Mucosa of descending colon (tissue), 3 donors: ENCODE data around the gene SST. TPM values are rescaled to one million over a fixed set of nuclear protein-coding genes. Genes with fewer than 3 reads are reported as not detected.

Source experiments
- ATAC-seq: fragments of 200-7000 bp; cut with Tn5 transposase; one replicate; pipeline ENCODE4 v1.9.1; 2020; ENCODE audit warnings: mild to moderate bottlenecking, moderate library complexity
- DNase-seq, 3 donors: peaks; one replicate each; pipeline ENCODE4 v3.0.0-alpha.2; 2020
- H3K36me3 ChIP-seq: fragments of 200-600 bp; one replicate; pipeline ENCODE4 v1.8.0; 2021; ENCODE audit warnings: low read depth, mild to moderate bottlenecking
- H3K4me1 ChIP-seq: fragments of 200-600 bp; one replicate; pipeline ENCODE4 v1.8.0; 2021; ENCODE audit warnings: low read depth, mild to moderate bottlenecking
- H3K4me3 ChIP-seq: fragments of 200-600 bp; one replicate; pipeline ENCODE4 v1.8.0; 2021; ENCODE audit warnings: mild to moderate bottlenecking
- H3K9me3 ChIP-seq: fragments of 200-600 bp; one replicate; pipeline ENCODE4 v1.8.0; 2021; ENCODE audit warnings: mild to moderate bottlenecking
- intact Hi-C, 2 donors: fragments of 100-400 bp; cut with DNase I in 1 of 2; cut with micrococcal nuclease in 1 of 2; formaldehyde crosslinking; loops; one replicate each; pipeline versions ENCODE4 v1.11.0 to v1.11.1; 2022; cut with DNase I, micrococcal nuclease
- total RNA-seq, 3 donors: library from RNA; stranded (reverse); fragmentation: NEBNext Ultra II Directional in 2 of 3; extraction: Animal tissue kit (Norgen Biotek cat#: 25700) in 2 of 3; gene quantifications; one replicate each; pipeline versions ENCODE4 v1.2.1 to v1.2.4, GENCODE V29; 2021 to 2023
- TF ChIP-seq, protein P1 (sequence below): fragments of 200-600 bp; IDR thresholded peaks from one replicate; pipeline ENCODE4 v1.8.0; 2022; ENCODE audit warnings: antibody characterized with exemption, mild to moderate bottlenecking
- donor health status: DM: no; HTN: no; CAD: no; lungs with moderate emphysema.
- donor health status: DM: no; HTN: no; CAD: no.
- donor health status: DM: no; HTN: yes; CAD: no.

Gene SST
- total RNA-seq, 3 donors from 2014 or later: 7.2 to 29.5 (median 23.8) TPM

- ATAC-seq (no peak), DNase-seq (no peak)
- TF ChIP-seq, protein P1, sequence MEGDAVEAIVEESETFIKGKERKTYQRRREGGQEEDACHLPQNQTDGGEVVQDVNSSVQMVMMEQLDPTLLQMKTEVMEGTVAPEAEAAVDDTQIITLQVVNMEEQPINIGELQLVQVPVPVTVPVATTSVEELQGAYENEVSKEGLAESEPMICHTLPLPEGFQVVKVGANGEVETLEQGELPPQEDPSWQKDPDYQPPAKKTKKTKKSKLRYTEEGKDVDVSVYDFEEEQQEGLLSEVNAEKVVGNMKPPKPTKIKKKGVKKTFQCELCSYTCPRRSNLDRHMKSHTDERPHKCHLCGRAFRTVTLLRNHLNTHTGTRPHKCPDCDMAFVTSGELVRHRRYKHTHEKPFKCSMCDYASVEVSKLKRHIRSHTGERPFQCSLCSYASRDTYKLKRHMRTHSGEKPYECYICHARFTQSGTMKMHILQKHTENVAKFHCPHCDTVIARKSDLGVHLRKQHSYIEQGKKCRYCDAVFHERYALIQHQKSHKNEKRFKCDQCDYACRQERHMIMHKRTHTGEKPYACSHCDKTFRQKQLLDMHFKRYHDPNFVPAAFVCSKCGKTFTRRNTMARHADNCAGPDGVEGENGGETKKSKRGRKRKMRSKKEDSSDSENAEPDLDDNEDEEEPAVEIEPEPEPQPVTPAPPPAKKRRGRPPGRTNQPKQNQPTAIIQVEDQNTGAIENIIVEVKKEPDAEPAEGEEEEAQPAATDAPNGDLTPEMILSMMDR: no peak
- Histone ChIP-seq H3K36me3 (no peaks in the 10 kb centered on the region), H3K9me3 (no peaks in the 10 kb centered on the region), H3K4me3 (no peak overlapping the region), H3K4me1 (no peaks in the 10 kb centered on the region)
- intact Hi-C loops: no loop called here
Measured at GRCh38 chr3:187639927-187640568, 30.1 kb downstream of the SST start.

DNA sequence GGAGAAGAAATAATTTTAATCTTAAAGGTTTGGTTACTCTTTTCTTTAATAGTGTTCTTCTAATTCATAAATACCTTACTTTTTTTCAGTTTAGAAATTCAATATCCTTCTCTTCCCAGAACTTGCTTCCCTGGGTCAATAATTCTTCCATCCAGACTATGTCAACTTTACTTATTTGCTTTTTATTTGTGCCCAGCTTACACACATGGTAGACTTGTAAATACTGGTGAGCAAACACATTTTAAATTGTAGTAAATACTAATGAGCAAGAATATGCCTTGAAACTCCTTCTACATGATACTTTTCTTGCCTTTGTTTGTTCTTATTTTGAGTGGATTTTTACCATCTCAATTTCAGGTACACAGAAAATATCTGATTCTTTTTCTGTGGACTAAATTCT lies 33.7 kb downstream of the SST start:
- TF ChIP-seq, protein P1: no peak
- Histone ChIP-seq H3K36me3 (no peaks in the 10 kb centered on the region), H3K4me3 (no peak overlapping the region), H3K4me1 (no peaks in the 10 kb centered on the region), H3K9me3 (peaks cover 5% of the 10 kb centered on the region)
- ATAC-seq (no peak), DNase-seq (no peak)
- intact Hi-C loops: no loop called here

- no peak for ATAC-seq
- H3K36me3 ChIP-seq: no peaks in the 10 kb centered on the region
- TF ChIP-seq, protein P1: no peak
- H3K4me1 ChIP-seq: no peaks in the 10 kb centered on the region
- H3K9me3 ChIP-seq: peaks cover 5% of the 10 kb centered on the region
- no peak overlapping the region for H3K4me3 ChIP-seq
- intact Hi-C loops: no loop called here
- no peak for DNase-seq
Measured at GRCh38 chr3:187630404-187630803, 39.8 kb downstream of the SST start.

- no peak for DNase-seq
- intact Hi-C loops: no loop called here
- peaks cover 4% of the 10 kb centered on the region for H3K9me3 ChIP-seq
- TF ChIP-seq, protein P1: no peak
- no peaks in the 10 kb centered on the region for H3K36me3 ChIP-seq
- H3K4me3 ChIP-seq: no peak overlapping the region
- no peaks in the 10 kb centered on the region for H3K4me1 ChIP-seq
- peak; percentile 16 for ATAC-seq
Measured at GRCh38 chr3:187629711-187630110, 40.5 kb downstream of the SST start.

DNA sequence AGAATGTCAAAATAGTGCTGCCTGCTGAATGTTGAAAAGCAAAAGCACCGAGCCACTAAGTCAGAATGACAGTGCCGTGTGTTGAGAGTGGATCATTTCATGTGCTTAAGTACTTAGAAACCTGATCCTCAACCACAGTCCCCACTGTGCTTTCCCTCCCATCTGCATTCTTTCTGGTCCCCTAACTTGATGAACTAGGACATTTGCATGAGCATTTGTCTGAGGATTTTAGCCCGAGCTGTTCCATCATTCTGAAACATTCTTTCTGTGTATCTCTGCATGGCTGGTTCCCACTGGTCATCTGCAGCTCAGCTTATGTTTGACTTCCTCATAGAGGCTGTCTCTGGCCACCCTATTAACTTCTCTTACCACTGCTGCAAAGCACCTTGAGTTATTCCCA lies 42.0 kb downstream of the SST start:
- ATAC-seq: no peak

More for the DNA sequence above, 42.0 kb downstream of the SST start:
- Histone ChIP-seq H3K9me3 (no peaks in the 10 kb centered on the region), H3K4me1 (no peaks in the 10 kb centered on the region), H3K36me3 (no peaks in the 10 kb centered on the region), H3K4me3 (no peak overlapping the region)
- TF ChIP-seq, protein P1: no peak
- intact Hi-C loops: no loop called here
- DNase-seq: no peak
